A673 (cell line): Measurements from ENCODE around the gene LYSMD4.

Experiments used
- EZH2 ChIP-seq: fragments of 200-600 bp; sonication (generic); IDR thresholded peaks from 2 replicates; pipeline ENCODE4 v1.6.1; 2017; ENCODE audit warnings: borderline replicate concordance, low read depth, mild to moderate bottlenecking, mixed read lengths, antibody characterized with exemption, low read length; ENCODE audit not compliant: poor library complexity, severe bottlenecking
- TF ChIP-seq, protein P1 (sequence below): fragments of 300-800, 200-600 bp; sonication (generic); conservative IDR thresholded peaks from 2 replicates; pipeline ENCODE4 v1.5.1; 2017; ENCODE audit warnings: low read depth, mild to moderate bottlenecking, antibody characterized with exemption, low read length, moderate library complexity, mixed read lengths

DNA sequence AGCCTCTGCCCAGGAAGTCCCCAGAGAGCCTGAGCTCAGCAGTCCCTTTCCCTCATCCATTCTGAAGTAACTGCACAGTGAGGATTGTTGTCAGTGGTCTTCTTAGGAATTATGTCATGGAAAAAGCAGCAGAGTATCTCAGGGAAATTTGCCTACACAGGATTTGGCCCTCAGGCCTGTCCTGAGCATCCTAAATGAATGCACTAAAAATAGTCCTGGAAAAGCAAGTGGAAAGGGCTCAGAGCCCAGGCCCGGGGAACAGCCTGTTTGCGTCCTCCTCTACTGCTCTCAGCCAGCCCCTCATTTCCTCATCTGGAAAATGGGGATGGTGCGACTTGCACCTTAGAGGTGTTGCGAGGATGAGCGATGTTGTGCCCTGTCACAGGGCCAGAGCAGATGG is 21.6 kb downstream of the LYSMD4 start:
- TF ChIP-seq, protein P1, sequence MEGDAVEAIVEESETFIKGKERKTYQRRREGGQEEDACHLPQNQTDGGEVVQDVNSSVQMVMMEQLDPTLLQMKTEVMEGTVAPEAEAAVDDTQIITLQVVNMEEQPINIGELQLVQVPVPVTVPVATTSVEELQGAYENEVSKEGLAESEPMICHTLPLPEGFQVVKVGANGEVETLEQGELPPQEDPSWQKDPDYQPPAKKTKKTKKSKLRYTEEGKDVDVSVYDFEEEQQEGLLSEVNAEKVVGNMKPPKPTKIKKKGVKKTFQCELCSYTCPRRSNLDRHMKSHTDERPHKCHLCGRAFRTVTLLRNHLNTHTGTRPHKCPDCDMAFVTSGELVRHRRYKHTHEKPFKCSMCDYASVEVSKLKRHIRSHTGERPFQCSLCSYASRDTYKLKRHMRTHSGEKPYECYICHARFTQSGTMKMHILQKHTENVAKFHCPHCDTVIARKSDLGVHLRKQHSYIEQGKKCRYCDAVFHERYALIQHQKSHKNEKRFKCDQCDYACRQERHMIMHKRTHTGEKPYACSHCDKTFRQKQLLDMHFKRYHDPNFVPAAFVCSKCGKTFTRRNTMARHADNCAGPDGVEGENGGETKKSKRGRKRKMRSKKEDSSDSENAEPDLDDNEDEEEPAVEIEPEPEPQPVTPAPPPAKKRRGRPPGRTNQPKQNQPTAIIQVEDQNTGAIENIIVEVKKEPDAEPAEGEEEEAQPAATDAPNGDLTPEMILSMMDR = no peak
- no peak for TF ChIP-seq EZH2
